K562 (cell line): ENCODE measurements around the gene CKS2. TPM values are rescaled to one million over a fixed set of nuclear protein-coding genes. Genes with fewer than 3 reads are reported as not detected.
A peak's percentile ranks its signal among the peaks of the same experiment; 100 is the strongest.

Source experiments
- CREB1 ChIP-seq, 2 experiments: sonication (generic) in 1 of 2; formaldehyde crosslinking in 1 of 2; IDR thresholded peaks; 2 replicates each; pipeline versions ENCODE4 v1.6.1 to v1.8.0; 2012 to 2022; ENCODE audit warnings: inconsistent platforms in 1 of 2, mild to moderate bottlenecking in 1 of 2, missing genetic modification reagents in 1 of 2, moderate library complexity in 1 of 2
- E2F8 ChIP-seq: fragments of 450-650 bp; IDR thresholded peaks from 2 replicates; pipeline ENCODE4 v1.7.1; 2018; ENCODE audit warnings: mild to moderate bottlenecking, low read depth; ENCODE audit not compliant: partially characterized antibody
- ETV5 ChIP-seq: sonication (generic); formaldehyde crosslinking; IDR thresholded peaks from 2 replicates; pipeline ENCODE4 v1.4.0; 2020; ENCODE audit warnings: low read depth, mild to moderate bottlenecking, missing genetic modification reagents
- FOXJ2 ChIP-seq: fragments of 200-800 bp; sonication (Bioruptor generic); IDR thresholded peaks from 2 replicates; pipeline ENCODE4 v1.6.1; 2016; ENCODE audit warnings: missing genetic modification characterization, missing compliant biosample characterization
- GABPB1 ChIP-seq: sonication (generic); formaldehyde crosslinking; IDR thresholded peaks from 2 replicates; pipeline ENCODE4 v1.8.0; 2022; ENCODE audit warnings: mild to moderate bottlenecking, missing genetic modification reagents
- IRF2 ChIP-seq: sonication (generic); formaldehyde crosslinking; IDR thresholded peaks from 2 replicates; pipeline ENCODE4 v1.8.1; 2022; ENCODE audit warnings: mild to moderate bottlenecking, missing genetic modification reagents
- KAT7 ChIP-seq: sonication (generic); formaldehyde crosslinking; IDR thresholded peaks from 2 replicates; pipeline ENCODE4 v1.8.0; 2022; ENCODE audit warnings: missing genetic modification reagents, mild to moderate bottlenecking, borderline replicate concordance
- MCM5 ChIP-seq: fragments of 450-650 bp; IDR thresholded peaks from 2 replicates; pipeline ENCODE4 v1.6.1; 2016; ENCODE audit warnings: low read depth
- NCOA2 ChIP-seq, 2 experiments: fragments of 450-650 bp; IDR thresholded peaks; 2 replicates each; pipeline ENCODE4 v1.6.1; 2018; ENCODE audit warnings: mild to moderate bottlenecking in 2 of 2, moderate library complexity in 1 of 2; ENCODE audit not compliant: partially characterized antibody in 2 of 2
- NEUROD1 ChIP-seq: fragments of 150-350 bp; IDR thresholded peaks from 2 replicates; pipeline ENCODE4 v1.6.1; 2014; ENCODE audit warnings: borderline replicate concordance, low read length, low read depth; ENCODE audit not compliant: partially characterized antibody
- POLR2A ChIP-seq: fragments of 450-650 bp; conservative IDR thresholded peaks from 2 replicates; pipeline ENCODE4 v1.6.1; 2016
- POLR2B ChIP-seq: fragments of 450-650 bp; IDR thresholded peaks from 2 replicates; pipeline ENCODE4 v1.6.1; 2018; ENCODE audit warnings: low read depth; ENCODE audit not compliant: partially characterized antibody
- POLR2G ChIP-seq: fragments of 200-400 bp; formaldehyde crosslinking; IDR thresholded peaks from 2 replicates; pipeline ENCODE4 v1.6.1; 2017; ENCODE audit warnings: low read depth, mild to moderate bottlenecking, antibody characterized with exemption, low read length, moderate library complexity
- PRPF4 ChIP-seq: fragments of 200-400 bp; formaldehyde crosslinking; IDR thresholded peaks from one replicate; pipeline ENCODE4 v1.6.1; 2017; ENCODE audit warnings: low read length, low read depth, mild to moderate bottlenecking; ENCODE audit not compliant: insufficient read depth, poor library complexity, severe bottlenecking
- SIN3A ChIP-seq, 2 experiments: fragments of 150-350 bp in 1 of 2; IDR thresholded peaks; 2 replicates each; pipeline ENCODE4 v1.6.1; 2011 to 2016; ENCODE audit warnings: borderline replicate concordance in 2 of 2, low read depth in 2 of 2, low read length in 2 of 2, mild to moderate bottlenecking in 2 of 2, moderate library complexity in 2 of 2; ENCODE audit not compliant: control insufficient read depth in 1 of 2
- TEAD1 ChIP-seq, 2 experiments: fragments of 450-650 bp in 1 of 2; sonication (generic) in 1 of 2; formaldehyde crosslinking; IDR thresholded peaks; 2 replicates each; pipeline versions ENCODE4 v1.4.0 to v1.8.0; 2020 to 2022; ENCODE audit warnings: mild to moderate bottlenecking in 2 of 2, missing genetic modification reagents in 1 of 2
- TOE1 ChIP-seq, 2 experiments: fragments of 450-650 bp in 1 of 2; sonication (generic) in 1 of 2; formaldehyde crosslinking in 1 of 2; IDR thresholded peaks; 2 replicates each; pipeline versions ENCODE4 v1.7.1 to v1.8.0; 2016 to 2022; ENCODE audit warnings: borderline replicate concordance in 2 of 2, mild to moderate bottlenecking in 2 of 2, antibody characterized with exemption in 1 of 2, inconsistent platforms in 1 of 2, low read depth in 1 of 2, missing genetic modification reagents in 1 of 2, moderate library complexity in 1 of 2
- USF2 ChIP-seq: sonication (generic); formaldehyde crosslinking; IDR thresholded peaks from 2 replicates; pipeline ENCODE4 v1.5.0; 2020; ENCODE audit warnings: missing genetic modification reagents
- ZC3H4 ChIP-seq: sonication (generic); formaldehyde crosslinking; IDR thresholded peaks from 2 replicates; pipeline ENCODE4 v1.9.0; 2021; ENCODE audit warnings: missing genetic modification reagents, borderline replicate concordance
- ZNF174 ChIP-seq: fragments of 250-450 bp; sonication (Bioruptor Pico); IDR thresholded peaks from 2 replicates; pipeline ENCODE4 v1.4.0; 2020; ENCODE audit warnings: mild to moderate bottlenecking
- polyA plus RNA-seq, 8 experiments: library from polyadenylated mRNA; depleted of rRNA in 4 of 8; stranded (reverse) in 5 of 8; unstranded in 3 of 8; fragments of >200 nt; fragmentation: Nextera tagmentation in 2 of 8; fragmentation: Illumina TruSeq in 1 of 8; extraction: Ambion mirVana in 2 of 8; extraction: Trizol in 1 of 8; gene quantifications; 2 replicates each; pipeline versions ENCODE4 v1.2.1 to v1.2.3, GENCODE V29; 2011 to 2014; ENCODE audit warnings: inconsistent platforms in 1 of 8, missing spikeins in 1 of 8
- total RNA-seq, 7 experiments: library from RNA; depleted of rRNA in 6 of 7; stranded (reverse); fragments of >200 nt in 6 of 7; fragmentation: Illumina TruSeq in 2 of 7; extraction: Trizol in 2 of 7; gene quantifications; 2 replicates each; pipeline versions ENCODE4 v1.2.1 to v1.2.3, GENCODE V29; 2011 to 2021; ENCODE audit warnings: low replicate concordance in 1 of 7
- TF ChIP-seq, protein P1 (sequence below): fragments of 250-450 bp; sonication (Bioruptor Pico); IDR thresholded peaks from 2 replicates; pipeline ENCODE4 v1.8.0; 2022; ENCODE audit warnings: moderate library complexity, mild to moderate bottlenecking, inconsistent platforms

The CKS2 gene
- total and polyA plus RNA-seq, 9 of the 15 experiments (the other 6 are each of a cell fraction or from before 2014, with no cell fraction given), result 123 to 941 (median 321) TPM

- TF ChIP-seq E2F8, result peak; percentile 58
- peak; percentile 59 for TF ChIP-seq USF2
- TF ChIP-seq KAT7 (CRISPR knock-in tag), result no peak; the same call in 1 of the 2 replicates
- TF ChIP-seq NCOA2 (IDR thresholded peaks at IDR 0.05; ENCODE audit: partially characterized antibody in 2 of 2), result no peak
- TF ChIP-seq SIN3A (IDR thresholded peaks at IDR 0.05; ENCODE audit: borderline replicate concordance in 2 of 2, control insufficient read depth in 1 of 2, low read depth in 2 of 2, low read length in 2 of 2), result peak; percentile 76 to 80; a peak in 3 of 4 replicates
- TF ChIP-seq IRF2, result no peak
- no peak for TF ChIP-seq MCM5
- peak; percentile 94 for TF ChIP-seq POLR2B
- TF ChIP-seq, protein P1, sequence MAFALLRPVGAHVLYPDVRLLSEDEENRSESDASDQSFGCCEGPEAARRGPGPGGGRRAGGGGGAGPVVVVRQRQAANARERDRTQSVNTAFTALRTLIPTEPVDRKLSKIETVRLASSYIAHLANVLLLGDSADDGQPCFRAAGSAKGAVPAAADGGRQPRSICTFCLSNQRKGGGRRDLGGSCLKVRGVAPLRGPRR, result no peak
- peak; percentile 18 for TF ChIP-seq NEUROD1
- TF ChIP-seq POLR2A, result peak; percentile 98
- TF ChIP-seq ZC3H4 (CRISPR knock-in tag), result peak; percentile 94
- no peak for TF ChIP-seq FOXJ2 (tag)
- no peak for TF ChIP-seq TEAD1 (CRISPR knock-in tag; IDR thresholded peaks at IDR 0.05)
- peak; percentile 99 for TF ChIP-seq POLR2G
- TF ChIP-seq GABPB1, result peak; percentile 91
- TF ChIP-seq PRPF4, result peak; percentile 94
- TF ChIP-seq ETV5 (CRISPR knock-in tag), result peak; percentile 84; the same call in 1 of the 2 replicates
- peak; percentile 89 for TF ChIP-seq CREB1 (IDR thresholded peaks at IDR 0.05)
- TF ChIP-seq CREB1 (CRISPR knock-in tag; IDR thresholded peaks at IDR 0.05), result peak; percentile 90
- TF ChIP-seq ZNF174 (CRISPR knock-in tag), result no peak
- peak; percentile 83; the same call in 1 of the 2 replicates for TF ChIP-seq TOE1 (IDR thresholded peaks at IDR 0.05; ENCODE audit: borderline replicate concordance)
- TF ChIP-seq TOE1 (CRISPR knock-in tag; IDR thresholded peaks at IDR 0.05; ENCODE audit: borderline replicate concordance, low read depth), result no peak
These were observed at the start of gene CKS2 (continued) for GRCh38 chr9:89310475-89311345.
